ENCODE results near the gene SYNPR.

DNA sequence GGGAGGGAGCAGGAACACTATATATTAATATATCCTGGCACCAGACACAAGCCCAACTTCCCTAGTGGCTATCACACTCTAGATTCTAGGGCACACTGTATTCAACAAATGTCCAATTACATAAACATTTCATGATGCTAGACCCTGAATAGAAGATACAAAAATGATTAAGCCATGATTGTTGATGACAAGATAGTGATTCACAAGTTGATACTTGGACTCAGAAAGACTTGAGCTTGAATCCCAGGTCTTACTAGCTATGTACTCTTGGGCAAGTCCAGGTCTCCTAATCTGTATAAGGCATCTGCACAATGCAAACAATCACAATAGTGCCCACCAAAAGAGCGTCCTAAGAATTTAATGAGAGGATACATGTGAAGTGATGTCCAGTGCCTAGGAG is 364.4 kb downstream of the SYNPR start:
- TF ChIP-seq, protein P1, sequence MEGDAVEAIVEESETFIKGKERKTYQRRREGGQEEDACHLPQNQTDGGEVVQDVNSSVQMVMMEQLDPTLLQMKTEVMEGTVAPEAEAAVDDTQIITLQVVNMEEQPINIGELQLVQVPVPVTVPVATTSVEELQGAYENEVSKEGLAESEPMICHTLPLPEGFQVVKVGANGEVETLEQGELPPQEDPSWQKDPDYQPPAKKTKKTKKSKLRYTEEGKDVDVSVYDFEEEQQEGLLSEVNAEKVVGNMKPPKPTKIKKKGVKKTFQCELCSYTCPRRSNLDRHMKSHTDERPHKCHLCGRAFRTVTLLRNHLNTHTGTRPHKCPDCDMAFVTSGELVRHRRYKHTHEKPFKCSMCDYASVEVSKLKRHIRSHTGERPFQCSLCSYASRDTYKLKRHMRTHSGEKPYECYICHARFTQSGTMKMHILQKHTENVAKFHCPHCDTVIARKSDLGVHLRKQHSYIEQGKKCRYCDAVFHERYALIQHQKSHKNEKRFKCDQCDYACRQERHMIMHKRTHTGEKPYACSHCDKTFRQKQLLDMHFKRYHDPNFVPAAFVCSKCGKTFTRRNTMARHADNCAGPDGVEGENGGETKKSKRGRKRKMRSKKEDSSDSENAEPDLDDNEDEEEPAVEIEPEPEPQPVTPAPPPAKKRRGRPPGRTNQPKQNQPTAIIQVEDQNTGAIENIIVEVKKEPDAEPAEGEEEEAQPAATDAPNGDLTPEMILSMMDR (IDR thresholded peaks at IDR 0.05), result no peak
- no peak for TF ChIP-seq EP300 (IDR thresholded peaks at IDR 0.05)

Data from suprapubic skin (tissue), 3 donors.